Glutamatergic neuron (in vitro differentiated cells): ENCODE measurements around the gene SRA1. TPM values are rescaled to one million over a fixed set of nuclear protein-coding genes. Genes with fewer than 3 reads are reported as not detected.

Source experiments
- DNase-seq: peaks from one replicate; pipeline ENCODE4 v3.0.0; 2022
- H3K27ac Mint-ChIP-seq: one replicate; pipeline ENCODE4 v1.8.0; 2020; ENCODE audit warnings: mild to moderate bottlenecking, mixed read lengths, inconsistent platforms; ENCODE audit not compliant: unreplicated experiment
- H3K27me3 Mint-ChIP-seq: one replicate; pipeline ENCODE4 v1.8.0; 2020; ENCODE audit warnings: mild to moderate bottlenecking, moderate library complexity, mixed read lengths, inconsistent platforms; ENCODE audit not compliant: unreplicated experiment
- H3K36me3 Mint-ChIP-seq: one replicate; pipeline ENCODE4 v1.8.0; 2020; ENCODE audit warnings: mild to moderate bottlenecking, mixed read lengths, inconsistent platforms; ENCODE audit not compliant: unreplicated experiment
- H3K4me1 Mint-ChIP-seq: one replicate; pipeline ENCODE4 v1.8.0; 2020; ENCODE audit warnings: mild to moderate bottlenecking, low read depth, mixed read lengths, inconsistent platforms; ENCODE audit not compliant: unreplicated experiment
- H3K4me3 Mint-ChIP-seq: one replicate; pipeline ENCODE4 v1.8.0; 2020; ENCODE audit warnings: mild to moderate bottlenecking, mixed read lengths, inconsistent platforms; ENCODE audit not compliant: unreplicated experiment
- H3K9me3 Mint-ChIP-seq: one replicate; pipeline ENCODE4 v1.8.0; 2020; ENCODE audit warnings: mild to moderate bottlenecking, moderate library complexity, mixed read lengths, inconsistent platforms; ENCODE audit not compliant: unreplicated experiment
- CTCF ChIP-seq: fragments of 200-600 bp; sonication (generic); IDR thresholded peaks from one replicate; pipeline ENCODE4 v1.5.0; 2021; ENCODE audit not compliant: partially characterized antibody, unreplicated experiment
- total RNA-seq: library from RNA; stranded (reverse); fragmentation: NEBNext Ultra II Directional; extraction: Animal tissue kit (Norgen Biotek cat#: 25700); gene quantifications from one replicate; pipeline ENCODE4 v1.2.1, GENCODE V29; 2021; ENCODE audit not compliant: unreplicated experiment

SRA1 gene
- total RNA-seq, 1 donor from 2014 or later = 45.0 TPM

GRCh38 chr5:140549237-140550144, 7.8 kb downstream of the SRA1 start:
- peaks cover 6% of the 10 kb centered on the region for H3K27me3 Mint-ChIP-seq
- peak overlapping the region; percentile 68 for H3K4me3 Mint-ChIP-seq
- no peak for DNase-seq
- H3K4me1 Mint-ChIP-seq = peaks cover 6% of the 10 kb centered on the region
- no peak overlapping the region for H3K27ac Mint-ChIP-seq
- TF ChIP-seq CTCF = no peak
- H3K36me3 Mint-ChIP-seq = no peaks in the 10 kb centered on the region
- peaks cover 12% of the 10 kb centered on the region for H3K9me3 Mint-ChIP-seq

- Mint-ChIP-seq H3K4me1 (peaks cover 6% of the 10 kb centered on the region), H3K4me3 (peak overlapping the region; percentile 73), H3K9me3 (peaks cover 9% of the 10 kb centered on the region), H3K27ac (no peak overlapping the region), H3K27me3 (peaks cover 6% of the 10 kb centered on the region), H3K36me3 (no peaks in the 10 kb centered on the region)
- no peak for DNase-seq
- TF ChIP-seq CTCF = no peak
Measured at GRCh38 chr5:140548791-140549190, 8.5 kb downstream of the SRA1 start.

- H3K9me3 Mint-ChIP-seq = peaks cover 9% of the 10 kb centered on the region
- peaks cover 6% of the 10 kb centered on the region for H3K27me3 Mint-ChIP-seq
- H3K4me1 Mint-ChIP-seq = peaks cover 6% of the 10 kb centered on the region
- H3K27ac Mint-ChIP-seq = peak overlapping the region; percentile 48
- H3K36me3 Mint-ChIP-seq = no peaks in the 10 kb centered on the region
- DNase-seq = no peak
- H3K4me3 Mint-ChIP-seq = peak overlapping the region; percentile 73
- TF ChIP-seq CTCF = no peak
Measured at GRCh38 chr5:140548300-140548688, 9.0 kb downstream of the SRA1 start.

- Mint-ChIP-seq H3K36me3 (no peaks in the 10 kb centered on the region), H3K4me3 (peak within 1 kb of the TSS; percentile 73)
- TF ChIP-seq CTCF = peak; percentile 75
Measured at GRCh38 chr5:140547508-140548299, 9.6 kb downstream of the SRA1 start, which contains the start of gene EIF4EBP3. Gene EIF4EBP3, plus strand, starts transcription at chr5:140547662. Its CDS starts 76 bp downstream, at chr5:140547738.

More at GRCh38 chr5:140547508-140548299, 9.6 kb downstream of the SRA1 start, which contains the start of gene EIF4EBP3:
- peaks cover 6% of the 10 kb centered on the region for H3K4me1 Mint-ChIP-seq
- peak; percentile 94 for DNase-seq
- H3K27ac Mint-ChIP-seq = peak within 1 kb of the TSS; percentile 66
- H3K9me3 Mint-ChIP-seq = peaks cover 9% of the 10 kb centered on the region
- peaks cover 6% of the 10 kb centered on the region for H3K27me3 Mint-ChIP-seq
